ENCODE data around the gene MYCBP.

DNA sequence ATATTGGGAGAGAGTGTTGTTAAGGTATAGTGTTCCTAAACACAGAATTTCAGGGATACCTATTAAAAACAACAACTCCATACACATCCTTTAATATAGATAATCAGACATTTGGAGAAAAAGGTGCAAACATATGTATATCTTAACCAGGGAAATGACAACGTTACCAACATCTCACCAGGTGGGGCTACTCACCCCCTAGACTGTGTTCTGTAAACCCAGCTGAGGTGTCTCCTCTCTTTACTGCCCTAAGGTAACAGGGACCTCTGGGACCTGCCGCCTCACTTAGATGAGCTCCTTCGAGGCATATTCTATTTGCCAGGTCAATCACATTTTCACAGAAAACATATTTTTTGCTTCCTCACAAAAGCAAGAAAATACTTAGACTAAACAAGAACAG lies 26.9 kb downstream of the MYCBP start:
- TF ChIP-seq, protein P1, sequence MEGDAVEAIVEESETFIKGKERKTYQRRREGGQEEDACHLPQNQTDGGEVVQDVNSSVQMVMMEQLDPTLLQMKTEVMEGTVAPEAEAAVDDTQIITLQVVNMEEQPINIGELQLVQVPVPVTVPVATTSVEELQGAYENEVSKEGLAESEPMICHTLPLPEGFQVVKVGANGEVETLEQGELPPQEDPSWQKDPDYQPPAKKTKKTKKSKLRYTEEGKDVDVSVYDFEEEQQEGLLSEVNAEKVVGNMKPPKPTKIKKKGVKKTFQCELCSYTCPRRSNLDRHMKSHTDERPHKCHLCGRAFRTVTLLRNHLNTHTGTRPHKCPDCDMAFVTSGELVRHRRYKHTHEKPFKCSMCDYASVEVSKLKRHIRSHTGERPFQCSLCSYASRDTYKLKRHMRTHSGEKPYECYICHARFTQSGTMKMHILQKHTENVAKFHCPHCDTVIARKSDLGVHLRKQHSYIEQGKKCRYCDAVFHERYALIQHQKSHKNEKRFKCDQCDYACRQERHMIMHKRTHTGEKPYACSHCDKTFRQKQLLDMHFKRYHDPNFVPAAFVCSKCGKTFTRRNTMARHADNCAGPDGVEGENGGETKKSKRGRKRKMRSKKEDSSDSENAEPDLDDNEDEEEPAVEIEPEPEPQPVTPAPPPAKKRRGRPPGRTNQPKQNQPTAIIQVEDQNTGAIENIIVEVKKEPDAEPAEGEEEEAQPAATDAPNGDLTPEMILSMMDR (IDR thresholded peaks at IDR 0.05; ENCODE audit: insufficient read depth, low read depth, low read length), result no peak
- no peak for TF ChIP-seq EZH2 (IDR thresholded peaks at IDR 0.05; ENCODE audit: insufficient read depth, low read length)

Data from astrocyte (in vitro differentiated cells and primary cell).